Measurements from ENCODE around the gene BPTF.

BPTF gene

DNA sequence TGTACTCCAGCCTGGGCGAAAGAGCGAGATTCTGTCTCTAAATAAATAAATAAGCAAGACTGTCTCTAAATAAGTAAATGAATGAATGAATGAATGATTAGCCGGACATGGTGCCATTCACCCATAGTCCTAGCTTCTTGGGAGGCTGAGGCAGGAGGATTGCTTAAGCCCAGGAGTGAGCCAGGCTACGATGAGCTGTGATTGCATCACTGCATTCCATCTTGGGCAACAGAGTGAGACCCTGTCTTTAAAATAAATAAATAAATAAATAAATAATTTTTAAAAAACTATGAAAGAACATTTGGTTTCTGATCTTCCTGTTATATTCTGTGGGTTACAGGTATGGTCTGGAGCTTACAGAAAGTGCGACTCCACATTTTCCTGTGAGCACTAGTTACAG, 105.9 kb downstream of the BPTF start:
- Histone ChIP-seq H3K36me3 (ENCODE audit: low read depth) (peaks cover 99% of the 10 kb centered on the region), H3K9me3 (ENCODE audit: severe bottlenecking) (no peaks in the 10 kb centered on the region), H3K27me3 (ENCODE audit: insufficient read depth, poor library complexity, severe bottlenecking) (no peaks in the 10 kb centered on the region), H3K4me1 (ENCODE audit: insufficient read depth, poor library complexity, severe bottlenecking) (no peaks in the 10 kb centered on the region), H3K27ac (ENCODE audit: poor library complexity, severe bottlenecking) (no peak overlapping the region), H3K4me3 (ENCODE audit: severe bottlenecking) (no peak overlapping the region)
- DNase-seq (ENCODE audit: low spot score) (no peak), ATAC-seq (ENCODE audit: low read depth) (no peak)
- TF ChIP-seq, protein P1, sequence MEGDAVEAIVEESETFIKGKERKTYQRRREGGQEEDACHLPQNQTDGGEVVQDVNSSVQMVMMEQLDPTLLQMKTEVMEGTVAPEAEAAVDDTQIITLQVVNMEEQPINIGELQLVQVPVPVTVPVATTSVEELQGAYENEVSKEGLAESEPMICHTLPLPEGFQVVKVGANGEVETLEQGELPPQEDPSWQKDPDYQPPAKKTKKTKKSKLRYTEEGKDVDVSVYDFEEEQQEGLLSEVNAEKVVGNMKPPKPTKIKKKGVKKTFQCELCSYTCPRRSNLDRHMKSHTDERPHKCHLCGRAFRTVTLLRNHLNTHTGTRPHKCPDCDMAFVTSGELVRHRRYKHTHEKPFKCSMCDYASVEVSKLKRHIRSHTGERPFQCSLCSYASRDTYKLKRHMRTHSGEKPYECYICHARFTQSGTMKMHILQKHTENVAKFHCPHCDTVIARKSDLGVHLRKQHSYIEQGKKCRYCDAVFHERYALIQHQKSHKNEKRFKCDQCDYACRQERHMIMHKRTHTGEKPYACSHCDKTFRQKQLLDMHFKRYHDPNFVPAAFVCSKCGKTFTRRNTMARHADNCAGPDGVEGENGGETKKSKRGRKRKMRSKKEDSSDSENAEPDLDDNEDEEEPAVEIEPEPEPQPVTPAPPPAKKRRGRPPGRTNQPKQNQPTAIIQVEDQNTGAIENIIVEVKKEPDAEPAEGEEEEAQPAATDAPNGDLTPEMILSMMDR (IDR thresholded peaks at IDR 0.05; ENCODE audit: poor library complexity, severe bottlenecking), result no peak

- TF ChIP-seq, protein P1 (IDR thresholded peaks at IDR 0.05; ENCODE audit: poor library complexity, severe bottlenecking), result no peak
- H3K27me3 ChIP-seq (ENCODE audit: insufficient read depth, poor library complexity, severe bottlenecking), result no peaks in the 10 kb centered on the region
- H3K36me3 ChIP-seq (ENCODE audit: low read depth), result peaks cover 97% of the 10 kb centered on the region
- no peak for ATAC-seq (ENCODE audit: low read depth)
- H3K4me3 ChIP-seq (ENCODE audit: severe bottlenecking), result no peak overlapping the region
- DNase-seq (ENCODE audit: low spot score), result no peak
- H3K27ac ChIP-seq (ENCODE audit: poor library complexity, severe bottlenecking), result no peak overlapping the region
- H3K9me3 ChIP-seq (ENCODE audit: severe bottlenecking), result no peaks in the 10 kb centered on the region
- H3K4me1 ChIP-seq (ENCODE audit: insufficient read depth, poor library complexity, severe bottlenecking), result no peaks in the 10 kb centered on the region
Observed at GRCh38 chr17:67942810-67943209, 117.5 kb downstream of the BPTF start.

DNA sequence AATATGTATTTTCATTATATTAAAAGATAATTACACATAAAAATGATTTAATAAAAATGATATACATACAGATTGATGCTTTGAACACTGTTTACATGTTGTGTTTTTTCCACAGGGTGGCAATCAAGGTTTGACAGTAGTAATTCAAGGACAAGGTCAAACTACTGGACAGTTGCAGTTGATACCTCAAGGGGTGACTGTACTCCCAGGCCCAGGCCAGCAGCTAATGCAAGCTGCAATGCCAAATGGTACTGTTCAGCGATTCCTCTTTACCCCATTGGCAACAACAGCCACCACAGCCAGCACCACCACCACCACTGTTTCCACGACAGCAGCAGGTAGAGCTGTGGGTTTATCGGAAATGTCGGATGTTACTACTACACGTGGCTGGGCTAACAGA, 118.7 kb downstream of the BPTF start:
- no peak for DNase-seq (ENCODE audit: low spot score)
- Histone ChIP-seq H3K36me3 (ENCODE audit: low read depth) (peaks cover 98% of the 10 kb centered on the region), H3K27ac (ENCODE audit: poor library complexity, severe bottlenecking) (no peak overlapping the region), H3K4me3 (ENCODE audit: severe bottlenecking) (no peak overlapping the region), H3K27me3 (ENCODE audit: insufficient read depth, poor library complexity, severe bottlenecking) (no peaks in the 10 kb centered on the region), H3K9me3 (ENCODE audit: severe bottlenecking) (no peaks in the 10 kb centered on the region), H3K4me1 (ENCODE audit: insufficient read depth, poor library complexity, severe bottlenecking) (no peaks in the 10 kb centered on the region)
- TF ChIP-seq, protein P1 (IDR thresholded peaks at IDR 0.05; ENCODE audit: poor library complexity, severe bottlenecking), result no peak
- no peak for ATAC-seq (ENCODE audit: low read depth)

- no peaks in the 10 kb centered on the region for H3K27me3 ChIP-seq (ENCODE audit: insufficient read depth, poor library complexity, severe bottlenecking)
- TF ChIP-seq, protein P1 (IDR thresholded peaks at IDR 0.05; ENCODE audit: poor library complexity, severe bottlenecking), result no peak
- ATAC-seq (ENCODE audit: low read depth) (no peak), DNase-seq (ENCODE audit: low spot score) (no peak)
- no peaks in the 10 kb centered on the region for H3K9me3 ChIP-seq (ENCODE audit: severe bottlenecking)
- H3K27ac ChIP-seq (ENCODE audit: poor library complexity, severe bottlenecking), result no peak overlapping the region
- peaks cover 95% of the 10 kb centered on the region for H3K36me3 ChIP-seq (ENCODE audit: low read depth)
- H3K4me1 ChIP-seq (ENCODE audit: insufficient read depth, poor library complexity, severe bottlenecking), result no peaks in the 10 kb centered on the region
- no peak overlapping the region for H3K4me3 ChIP-seq (ENCODE audit: severe bottlenecking)
Observed at GRCh38 chr17:67946513-67946912, 121.2 kb downstream of the BPTF start.

GRCh38 chr17:67947325-67947813, 122.1 kb downstream of the BPTF start:
- Histone ChIP-seq H3K9me3 (ENCODE audit: severe bottlenecking) (no peaks in the 10 kb centered on the region), H3K4me3 (ENCODE audit: severe bottlenecking) (no peak overlapping the region), H3K27ac (ENCODE audit: poor library complexity, severe bottlenecking) (no peak overlapping the region), H3K27me3 (ENCODE audit: insufficient read depth, poor library complexity, severe bottlenecking) (no peaks in the 10 kb centered on the region), H3K36me3 (ENCODE audit: low read depth) (peaks cover 90% of the 10 kb centered on the region), H3K4me1 (ENCODE audit: insufficient read depth, poor library complexity, severe bottlenecking) (no peaks in the 10 kb centered on the region)
- ATAC-seq (ENCODE audit: low read depth) (no peak), DNase-seq (ENCODE audit: low spot score) (no peak)
- TF ChIP-seq, protein P1 (IDR thresholded peaks at IDR 0.05; ENCODE audit: poor library complexity, severe bottlenecking), result no peak

Data from RWPE2 (cell line).